Loucy (cell line): ENCODE data around the gene PELI2.

ENCODE experiments used
- CTCF ChIP-seq: fragments of 200-600 bp; sonication (generic); conservative IDR thresholded peaks from 2 replicates; pipeline ENCODE4 v1.5.1; 2014; ENCODE audit warnings: mild to moderate bottlenecking, antibody characterized with exemption, low read length
- EZH2phosphoT487 ChIP-seq: fragments of 200-600 bp; IDR thresholded peaks from 2 replicates; pipeline ENCODE4 v1.6.1; 2018; ENCODE audit warnings: antibody characterized with exemption, mild to moderate bottlenecking, moderate library complexity, borderline replicate concordance

GRCh38 chr14:56292970-56293369, 174.8 kb downstream of the PELI2 start:
- TF ChIP-seq CTCF: no peak
- no peak for TF ChIP-seq EZH2phosphoT487
